Measurements from ENCODE around the gene RAB11FIP3. TPM values are rescaled to one million over a fixed set of nuclear protein-coding genes. Genes with fewer than 3 reads are reported as not detected.

The RAB11FIP3 gene
- total RNA-seq, 2 donors from 2014 or later = 62.7 to 68.9 TPM

DNA sequence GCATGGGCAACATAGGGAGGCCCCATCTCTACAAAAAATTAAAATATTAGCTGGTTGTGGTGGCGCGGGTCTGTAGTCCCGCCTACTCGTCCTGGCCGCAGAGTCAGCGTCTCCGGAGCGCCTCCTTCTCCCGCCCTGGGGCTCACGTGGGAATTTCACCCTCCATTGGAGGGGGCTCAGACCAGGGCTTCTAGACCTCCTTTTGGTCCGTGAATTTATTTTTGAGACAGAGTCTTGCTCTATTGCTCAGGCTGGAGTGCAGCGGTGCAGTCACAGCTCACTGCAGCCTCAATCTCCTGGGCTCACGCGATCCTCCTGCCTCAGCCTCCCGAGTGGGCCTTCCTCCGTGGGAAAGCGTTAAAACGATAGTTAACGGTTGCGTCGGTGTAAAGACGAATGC is 28.8 kb upstream of the RAB11FIP3 start:
- H3K27ac ChIP-seq (ENCODE audit: low read depth, low read length) = no peak overlapping the region
- peaks cover 5% of the 10 kb centered on the region for H3K9me3 ChIP-seq (ENCODE audit: control insufficient read depth, low read length)
- 8 to 22% methylated on average over 18 to 22 of the region's 22 CpGs for WGBS, 2 experiments (ENCODE audit: insufficient coverage in 1 of 2, insufficient read length in 1 of 2)
- H3K36me3 ChIP-seq (ENCODE audit: control insufficient read depth, insufficient read depth, low read length) = no peaks in the 10 kb centered on the region
- peak; percentile 83 for DNase-seq
- Mint-ChIP-seq H3K4me3 (peak overlapping the region; percentile 71), H3K27ac (peak overlapping the region; percentile 96), H3K27me3 (ENCODE audit: insufficient read depth) (no peaks in the 10 kb centered on the region), H3K4me1 (peaks cover 12% of the 10 kb centered on the region), H3K9me3 (peaks cover 13% of the 10 kb centered on the region), H3K36me3 (ENCODE audit: low read depth) (peaks cover 15% of the 10 kb centered on the region)
- H3K9ac ChIP-seq (ENCODE audit: extremely low read depth, low read length, poor library complexity, severe bottlenecking) = peak overlapping the region; percentile 59
- peak overlapping the region; percentile 74 for H3K4me3 ChIP-seq (ENCODE audit: low read length)
- no peaks in the 10 kb centered on the region for H3K27me3 ChIP-seq (ENCODE audit: control insufficient read depth, insufficient read depth, low read length, poor library complexity, severe bottlenecking)
- H3K4me1 ChIP-seq (ENCODE audit: control insufficient read depth, insufficient read depth, low read length) = peaks cover 3% of the 10 kb centered on the region
- TF ChIP-seq, protein P1, sequence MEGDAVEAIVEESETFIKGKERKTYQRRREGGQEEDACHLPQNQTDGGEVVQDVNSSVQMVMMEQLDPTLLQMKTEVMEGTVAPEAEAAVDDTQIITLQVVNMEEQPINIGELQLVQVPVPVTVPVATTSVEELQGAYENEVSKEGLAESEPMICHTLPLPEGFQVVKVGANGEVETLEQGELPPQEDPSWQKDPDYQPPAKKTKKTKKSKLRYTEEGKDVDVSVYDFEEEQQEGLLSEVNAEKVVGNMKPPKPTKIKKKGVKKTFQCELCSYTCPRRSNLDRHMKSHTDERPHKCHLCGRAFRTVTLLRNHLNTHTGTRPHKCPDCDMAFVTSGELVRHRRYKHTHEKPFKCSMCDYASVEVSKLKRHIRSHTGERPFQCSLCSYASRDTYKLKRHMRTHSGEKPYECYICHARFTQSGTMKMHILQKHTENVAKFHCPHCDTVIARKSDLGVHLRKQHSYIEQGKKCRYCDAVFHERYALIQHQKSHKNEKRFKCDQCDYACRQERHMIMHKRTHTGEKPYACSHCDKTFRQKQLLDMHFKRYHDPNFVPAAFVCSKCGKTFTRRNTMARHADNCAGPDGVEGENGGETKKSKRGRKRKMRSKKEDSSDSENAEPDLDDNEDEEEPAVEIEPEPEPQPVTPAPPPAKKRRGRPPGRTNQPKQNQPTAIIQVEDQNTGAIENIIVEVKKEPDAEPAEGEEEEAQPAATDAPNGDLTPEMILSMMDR (conservative IDR thresholded peaks at IDR 0.05) = no peak

DNA sequence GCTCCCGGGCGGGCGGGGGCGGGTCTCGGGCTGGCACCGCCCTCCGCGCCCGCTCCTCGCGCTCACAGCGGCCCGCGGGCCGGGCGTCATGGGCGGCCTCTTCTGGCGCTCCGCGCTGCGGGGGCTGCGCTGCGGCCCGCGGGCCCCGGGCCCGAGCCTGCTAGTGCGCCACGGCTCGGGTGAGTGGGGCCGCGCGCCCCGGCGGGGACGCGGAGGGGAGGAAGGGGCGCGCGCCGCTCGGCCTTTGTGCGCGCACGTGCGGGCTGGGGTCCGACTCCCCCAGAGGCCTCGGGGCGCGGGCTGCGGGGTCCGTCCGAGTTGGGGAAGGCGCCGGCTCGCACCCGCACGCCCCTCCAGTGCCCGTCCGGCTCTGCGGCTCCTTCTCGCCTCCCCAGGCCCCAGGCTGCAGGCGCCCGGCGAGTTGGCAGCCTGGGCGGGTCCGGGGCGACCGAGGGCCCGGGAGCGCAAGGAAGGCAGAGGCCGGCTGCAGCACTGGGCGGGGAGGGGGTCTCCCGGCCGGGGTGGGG is 28.3 kb upstream of the RAB11FIP3 start, which contains the start of gene NME4:
NME4 (plus strand) TSS at position 65 of the 527 bp plus-strand sequence; CDS start at position 89, 24 bp downstream.
- DNase-seq = peak; percentile 85
- 2% methylated on average over 63 of the region's 75 CpGs; no CpG with 5 or more reads in 1 of the 2 experiments for WGBS, 2 experiments (ENCODE audit: insufficient coverage in 1 of 2, insufficient read length in 1 of 2)
- H3K9me3 Mint-ChIP-seq = peaks cover 8% of the 10 kb centered on the region
- Histone ChIP-seq H3K4me3 (ENCODE audit: low read length) (peak within 1 kb of the TSS; percentile 74), H3K36me3 (ENCODE audit: control insufficient read depth, insufficient read depth, low read length) (no peaks in the 10 kb centered on the region), H3K4me1 (ENCODE audit: control insufficient read depth, insufficient read depth, low read length) (peaks cover 3% of the 10 kb centered on the region), H3K27ac (ENCODE audit: low read depth, low read length) (peak within 1 kb of the TSS; percentile 77), H3K27me3 (ENCODE audit: control insufficient read depth, insufficient read depth, low read length, poor library complexity, severe bottlenecking) (no peaks in the 10 kb centered on the region), H3K9me3 (ENCODE audit: control insufficient read depth, low read length) (peaks cover 2% of the 10 kb centered on the region), H3K9ac (ENCODE audit: extremely low read depth, low read length, poor library complexity, severe bottlenecking) (peak within 1 kb of the TSS; percentile 68)
- H3K27me3 Mint-ChIP-seq (ENCODE audit: insufficient read depth) = no peaks in the 10 kb centered on the region
- H3K4me1 Mint-ChIP-seq = peaks cover 12% of the 10 kb centered on the region
- H3K36me3 Mint-ChIP-seq (ENCODE audit: low read depth) = peaks cover 9% of the 10 kb centered on the region
- TF ChIP-seq, protein P1 (conservative IDR thresholded peaks at IDR 0.05) = no peak
- peak within 1 kb of the TSS; percentile 96 for H3K27ac Mint-ChIP-seq
- H3K4me3 Mint-ChIP-seq = peak within 1 kb of the TSS; percentile 71

DNA sequence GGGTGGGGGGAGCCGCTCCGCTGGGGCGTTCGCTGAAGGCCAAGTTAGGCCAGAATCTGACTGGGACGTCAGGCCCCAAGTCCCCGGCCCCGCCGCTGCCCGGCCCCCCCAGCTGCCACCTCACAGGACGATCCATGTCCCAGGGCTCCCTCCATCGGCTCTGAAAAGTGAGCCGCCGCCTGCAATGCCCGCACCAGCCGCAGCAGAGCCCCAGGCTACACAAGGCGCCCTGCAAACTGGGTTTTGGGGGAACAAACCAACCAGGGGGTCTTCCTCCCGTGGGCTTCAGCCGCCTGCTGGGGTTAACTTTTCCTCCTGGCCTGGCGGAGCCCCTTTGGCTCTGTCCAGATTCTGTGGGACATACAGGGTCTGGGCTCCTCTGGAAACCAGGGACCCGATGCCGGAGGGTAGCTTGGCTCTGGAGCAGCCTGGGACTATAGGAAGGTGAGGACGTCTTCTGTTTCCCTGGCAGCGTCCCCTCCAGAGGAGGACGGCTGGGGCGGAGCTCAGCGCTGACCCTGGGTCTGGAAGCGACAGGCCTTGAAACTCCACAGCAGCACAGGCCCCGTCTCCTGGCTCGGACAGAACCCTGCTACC is 27.6 kb upstream of the RAB11FIP3 start:
- Mint-ChIP-seq H3K4me1 (peaks cover 12% of the 10 kb centered on the region), H3K27me3 (ENCODE audit: insufficient read depth) (no peaks in the 10 kb centered on the region), H3K9me3 (peaks cover 2% of the 10 kb centered on the region), H3K36me3 (ENCODE audit: low read depth) (peaks cover 5% of the 10 kb centered on the region), H3K4me3 (peak overlapping the region; percentile 52), H3K27ac (peak overlapping the region; percentile 82)
- Histone ChIP-seq H3K4me1 (ENCODE audit: control insufficient read depth, insufficient read depth, low read length) (peaks cover 3% of the 10 kb centered on the region), H3K36me3 (ENCODE audit: control insufficient read depth, insufficient read depth, low read length) (no peaks in the 10 kb centered on the region), H3K9ac (ENCODE audit: extremely low read depth, low read length, poor library complexity, severe bottlenecking) (no peak overlapping the region), H3K4me3 (ENCODE audit: low read length) (peak overlapping the region; percentile 58), H3K9me3 (ENCODE audit: control insufficient read depth, low read length) (no peaks in the 10 kb centered on the region), H3K27ac (ENCODE audit: low read depth, low read length) (peak overlapping the region; percentile 44), H3K27me3 (ENCODE audit: control insufficient read depth, insufficient read depth, low read length, poor library complexity, severe bottlenecking) (no peaks in the 10 kb centered on the region)
- TF ChIP-seq, protein P1 (conservative IDR thresholded peaks at IDR 0.05) = peak; percentile 59
- peak; percentile 95 for DNase-seq
- WGBS, 2 experiments (ENCODE audit: insufficient coverage in 1 of 2, insufficient read length in 1 of 2) = 53 to 55% methylated on average over 7 to 27 of the region's 29 CpGs
